NB4 (cell line): ENCODE data around the gene SEPTIN10.

Experiments
- CTCF ChIP-seq: IDR thresholded peaks from one replicate; pipeline ENCODE4 v1.5.1; 2012; ENCODE audit warnings: low read depth, low read length
- POLR2A ChIP-seq: IDR thresholded peaks from 2 replicates; pipeline ENCODE4 v1.6.1; 2011; ENCODE audit warnings: mild to moderate bottlenecking; ENCODE audit not compliant: insufficient read length; ENCODE audit errors: extremely low read depth

- no peak for TF ChIP-seq CTCF
- TF ChIP-seq POLR2A: no peak
Measured at GRCh38 chr2:109529532-109530449, 84.0 kb downstream of the SEPTIN10 start.
